ENCODE data around the gene RLF.

The RLF gene, protein sequence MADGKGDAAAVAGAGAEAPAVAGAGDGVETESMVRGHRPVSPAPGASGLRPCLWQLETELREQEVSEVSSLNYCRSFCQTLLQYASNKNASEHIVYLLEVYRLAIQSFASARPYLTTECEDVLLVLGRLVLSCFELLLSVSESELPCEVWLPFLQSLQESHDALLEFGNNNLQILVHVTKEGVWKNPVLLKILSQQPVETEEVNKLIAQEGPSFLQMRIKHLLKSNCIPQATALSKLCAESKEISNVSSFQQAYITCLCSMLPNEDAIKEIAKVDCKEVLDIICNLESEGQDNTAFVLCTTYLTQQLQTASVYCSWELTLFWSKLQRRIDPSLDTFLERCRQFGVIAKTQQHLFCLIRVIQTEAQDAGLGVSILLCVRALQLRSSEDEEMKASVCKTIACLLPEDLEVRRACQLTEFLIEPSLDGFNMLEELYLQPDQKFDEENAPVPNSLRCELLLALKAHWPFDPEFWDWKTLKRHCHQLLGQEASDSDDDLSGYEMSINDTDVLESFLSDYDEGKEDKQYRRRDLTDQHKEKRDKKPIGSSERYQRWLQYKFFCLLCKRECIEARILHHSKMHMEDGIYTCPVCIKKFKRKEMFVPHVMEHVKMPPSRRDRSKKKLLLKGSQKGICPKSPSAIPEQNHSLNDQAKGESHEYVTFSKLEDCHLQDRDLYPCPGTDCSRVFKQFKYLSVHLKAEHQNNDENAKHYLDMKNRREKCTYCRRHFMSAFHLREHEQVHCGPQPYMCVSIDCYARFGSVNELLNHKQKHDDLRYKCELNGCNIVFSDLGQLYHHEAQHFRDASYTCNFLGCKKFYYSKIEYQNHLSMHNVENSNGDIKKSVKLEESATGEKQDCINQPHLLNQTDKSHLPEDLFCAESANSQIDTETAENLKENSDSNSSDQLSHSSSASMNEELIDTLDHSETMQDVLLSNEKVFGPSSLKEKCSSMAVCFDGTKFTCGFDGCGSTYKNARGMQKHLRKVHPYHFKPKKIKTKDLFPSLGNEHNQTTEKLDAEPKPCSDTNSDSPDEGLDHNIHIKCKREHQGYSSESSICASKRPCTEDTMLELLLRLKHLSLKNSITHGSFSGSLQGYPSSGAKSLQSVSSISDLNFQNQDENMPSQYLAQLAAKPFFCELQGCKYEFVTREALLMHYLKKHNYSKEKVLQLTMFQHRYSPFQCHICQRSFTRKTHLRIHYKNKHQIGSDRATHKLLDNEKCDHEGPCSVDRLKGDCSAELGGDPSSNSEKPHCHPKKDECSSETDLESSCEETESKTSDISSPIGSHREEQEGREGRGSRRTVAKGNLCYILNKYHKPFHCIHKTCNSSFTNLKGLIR (N-terminal part only)

DNA sequence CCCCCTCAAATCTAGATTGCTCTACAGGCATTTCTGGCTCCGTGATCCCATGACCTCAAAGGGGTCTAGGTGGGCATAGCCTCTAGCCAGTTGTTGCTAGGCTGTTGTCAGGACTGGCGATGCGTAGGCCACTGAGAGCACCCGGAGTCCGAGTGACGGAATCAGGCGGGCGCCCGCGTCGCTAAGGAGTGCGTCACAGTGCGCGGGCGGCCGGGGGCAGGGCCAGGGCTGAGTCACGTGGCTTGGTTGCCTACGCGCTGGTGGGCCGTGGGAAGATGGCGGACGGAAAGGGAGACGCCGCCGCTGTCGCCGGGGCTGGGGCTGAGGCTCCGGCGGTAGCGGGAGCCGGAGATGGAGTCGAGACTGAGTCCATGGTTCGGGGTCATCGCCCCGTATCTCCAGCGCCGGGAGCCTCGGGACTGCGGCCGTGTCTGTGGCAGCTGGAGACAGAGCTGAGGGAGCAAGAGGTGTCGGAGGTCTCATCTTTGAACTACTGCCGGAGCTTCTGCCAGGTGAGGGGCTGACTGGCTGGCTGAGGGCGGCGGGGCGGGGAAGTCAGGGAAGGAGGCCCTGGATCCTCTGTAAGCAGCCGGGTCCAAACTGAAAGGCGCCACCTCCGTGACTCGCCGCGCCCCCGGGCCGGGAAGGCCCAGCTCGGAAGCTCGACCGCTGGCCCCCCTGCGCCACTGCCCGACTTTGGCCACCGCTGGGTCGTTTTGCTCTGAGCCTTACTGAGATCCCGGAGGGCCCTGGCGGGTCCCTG lies at the start of gene RLF:
TSS of gene RLF (plus strand) at position 263 of the 763 bp plus-strand sequence. CDS start at position 276, 13 bp downstream.
- H3K4me3 ChIP-seq (ENCODE audit: low read depth, low read length) = peak within 1 kb of the TSS; percentile 96
- DNase-seq (ENCODE audit: low read depth) = peak; percentile 65
- no peak for TF ChIP-seq CTCF (IDR thresholded peaks at IDR 0.05; ENCODE audit: control insufficient read depth, extremely low read depth, insufficient read depth)

GRCh38 chr1:40114400-40114799 lies 46.8 kb upstream of the RLF start:
- no peak overlapping the region for H3K4me3 ChIP-seq (ENCODE audit: low read depth, low read length)
- no peak for TF ChIP-seq CTCF (IDR thresholded peaks at IDR 0.05; ENCODE audit: control insufficient read depth, extremely low read depth, insufficient read depth)
- DNase-seq (ENCODE audit: low read depth) = no peak

DNA sequence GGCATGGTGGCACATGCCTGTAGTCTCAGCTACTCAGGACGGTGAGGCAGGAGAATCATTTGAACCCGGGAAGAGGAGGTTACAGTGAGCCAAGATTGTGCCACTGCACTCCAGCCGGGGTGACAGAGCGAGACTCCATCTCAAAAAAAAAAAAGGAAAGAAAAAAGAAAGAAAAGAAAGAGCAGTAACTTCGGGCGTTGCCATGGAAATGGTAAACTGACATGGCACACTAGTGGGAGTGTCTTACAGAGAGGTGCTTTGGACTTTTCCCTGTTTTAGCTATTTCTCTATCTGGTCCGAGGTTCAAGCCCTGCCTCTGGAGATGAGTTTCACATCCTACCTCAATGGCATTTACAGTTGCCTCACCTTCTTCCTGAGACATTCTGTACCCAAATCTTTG lies 41.1 kb upstream of the RLF start:
- no peak for DNase-seq (ENCODE audit: low read depth)
- H3K4me3 ChIP-seq (ENCODE audit: low read depth, low read length) = no peak overlapping the region
- TF ChIP-seq CTCF (IDR thresholded peaks at IDR 0.05; ENCODE audit: control insufficient read depth, extremely low read depth, insufficient read depth) = no peak

- TF ChIP-seq CTCF (IDR thresholded peaks at IDR 0.05; ENCODE audit: control insufficient read depth, extremely low read depth, insufficient read depth) = no peak
- no peak overlapping the region for H3K4me3 ChIP-seq (ENCODE audit: low read depth, low read length)
- no peak for DNase-seq (ENCODE audit: low read depth)
Observed at GRCh38 chr1:40122855-40123254, 38.3 kb upstream of the RLF start.

DNA sequence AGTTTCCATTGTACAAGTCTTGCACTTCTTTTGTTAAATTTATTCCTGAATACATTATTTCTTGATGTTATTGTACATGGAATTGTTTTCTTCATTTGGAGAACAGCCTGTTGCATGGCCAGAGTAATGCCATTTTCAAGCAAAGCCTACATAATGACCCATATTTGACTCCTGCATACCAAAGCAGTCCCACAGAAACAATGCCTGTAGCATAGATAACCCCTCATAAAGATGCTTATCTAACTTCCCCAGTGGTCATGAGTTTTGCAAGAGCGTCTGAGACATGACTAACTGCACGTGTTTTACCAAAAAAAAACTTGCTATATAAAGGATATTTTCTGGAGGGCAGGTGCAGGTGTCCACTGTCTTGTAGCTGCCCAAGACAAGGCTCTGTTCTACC lies 30.3 kb upstream of the RLF start:
- H3K4me3 ChIP-seq (ENCODE audit: low read depth, low read length) = no peak overlapping the region
- DNase-seq (ENCODE audit: low read depth) = no peak
- TF ChIP-seq CTCF (IDR thresholded peaks at IDR 0.05; ENCODE audit: control insufficient read depth, extremely low read depth, insufficient read depth) = no peak

Data from LNCaP clone FGC (cell line).